Activated naive CD4-positive, alpha-beta T cell treated with anti-CD3 and anti-CD28 coated beads for 36 hours (primary cell): Measurements from ENCODE around the gene CTNNA2. TPM values are rescaled to one million over a fixed set of nuclear protein-coding genes. Genes with fewer than 3 reads are reported as not detected.

Source experiments
- CTCF ChIA-PET: fragments of 350-600 bp; sonication (Branson Sonifier 250); formaldehyde crosslinking; loops from one replicate; lab custom pipeline; 2021; ENCODE audit warnings: antibody characterized with exemption; lab: Charles Lee
- DNase-seq: peaks from one replicate; pipeline ENCODE4 v3.0.0-alpha.2; 2020
- H3K27ac Mint-ChIP-seq: one replicate; pipeline ENCODE4 v1.8.0; 2021; ENCODE audit warnings: mild to moderate bottlenecking, mixed read lengths
- H3K27me3 Mint-ChIP-seq: one replicate; pipeline ENCODE4 v1.8.0; 2021; ENCODE audit warnings: low read depth, mixed read lengths
- H3K36me3 Mint-ChIP-seq: one replicate; pipeline ENCODE4 v1.8.0; 2021; ENCODE audit warnings: low read depth, mixed read lengths
- H3K4me1 Mint-ChIP-seq: one replicate; pipeline ENCODE4 v1.8.0; 2021; ENCODE audit warnings: low read depth, mixed read lengths
- H3K4me3 Mint-ChIP-seq: one replicate; pipeline ENCODE4 v1.8.0; 2021; ENCODE audit warnings: mild to moderate bottlenecking, moderate library complexity, mixed read lengths
- H3K9me3 Mint-ChIP-seq: one replicate; pipeline ENCODE4 v1.8.0; 2021; ENCODE audit warnings: mixed read lengths
- intact Hi-C: fragments of 100-400 bp; cut with micrococcal nuclease; formaldehyde crosslinking; loops from one replicate; pipeline ENCODE4 v1.15.1; 2023
- total RNA-seq, 2 experiments: library from RNA; stranded (reverse); gene quantifications; one replicate each; pipeline ENCODE4 v1.2.3, GENCODE V29; 2021

Gene CTNNA2
- total RNA-seq, 2 experiments from 2014 or later: not detected

DNA sequence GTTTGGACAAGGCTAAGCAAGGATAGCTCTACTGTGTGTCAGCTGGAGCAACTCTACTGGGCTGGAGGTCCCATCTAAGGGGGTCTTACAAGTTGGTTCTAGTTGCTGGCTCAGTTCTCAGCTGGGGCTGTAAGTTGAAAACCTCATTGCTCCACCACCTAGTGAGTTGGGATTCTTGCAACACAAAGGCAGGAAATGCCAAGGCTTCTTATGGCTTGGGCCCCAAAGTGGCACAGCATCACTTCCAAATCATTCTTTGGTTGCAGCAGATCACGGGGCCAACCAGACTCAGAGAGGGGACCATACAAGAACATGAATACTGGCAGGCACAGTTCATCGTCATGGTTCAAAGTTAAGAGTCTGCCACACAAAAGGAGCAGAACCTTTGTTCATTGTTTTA lies 459.0 kb downstream of the CTNNA2 start:
- CTCF ChIA-PET: no interaction called here
- Mint-ChIP-seq H3K36me3 (no peaks in the 10 kb centered on the region), H3K4me1 (no peaks in the 10 kb centered on the region), H3K4me3 (no peak overlapping the region), H3K27ac (no peak overlapping the region), H3K27me3 (no peaks in the 10 kb centered on the region), H3K9me3 (peaks cover 3% of the 10 kb centered on the region)
- intact Hi-C loops: no loop called here
- no peak for DNase-seq

DNA sequence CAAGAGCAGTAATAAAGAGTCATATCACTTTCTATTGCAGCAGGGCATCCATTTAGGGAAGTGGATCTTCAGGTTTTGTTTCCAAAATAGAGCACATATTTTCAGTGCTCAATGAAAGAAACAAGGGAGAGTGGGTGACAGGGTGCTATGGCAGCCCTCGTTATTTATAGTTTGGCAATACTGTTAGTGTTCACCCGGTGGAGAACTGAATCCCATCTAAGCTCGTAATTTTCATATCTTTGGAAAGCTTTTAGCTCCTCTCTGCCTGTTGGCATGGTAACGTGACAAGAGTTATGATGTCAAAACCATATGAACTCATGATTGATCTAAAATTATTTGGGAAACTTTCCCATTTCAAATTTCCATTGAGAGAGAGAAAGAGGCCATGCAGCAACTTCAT lies 459.8 kb downstream of the CTNNA2 start:
- H3K9me3 Mint-ChIP-seq: peaks cover 3% of the 10 kb centered on the region
- no peak for DNase-seq
- H3K4me3 Mint-ChIP-seq: no peak overlapping the region
- H3K36me3 Mint-ChIP-seq: no peaks in the 10 kb centered on the region
- H3K27ac Mint-ChIP-seq: no peak overlapping the region
- H3K27me3 Mint-ChIP-seq: no peaks in the 10 kb centered on the region
- intact Hi-C loops: no loop called here
- CTCF ChIA-PET: no interaction called here
- H3K4me1 Mint-ChIP-seq: no peaks in the 10 kb centered on the region

DNA sequence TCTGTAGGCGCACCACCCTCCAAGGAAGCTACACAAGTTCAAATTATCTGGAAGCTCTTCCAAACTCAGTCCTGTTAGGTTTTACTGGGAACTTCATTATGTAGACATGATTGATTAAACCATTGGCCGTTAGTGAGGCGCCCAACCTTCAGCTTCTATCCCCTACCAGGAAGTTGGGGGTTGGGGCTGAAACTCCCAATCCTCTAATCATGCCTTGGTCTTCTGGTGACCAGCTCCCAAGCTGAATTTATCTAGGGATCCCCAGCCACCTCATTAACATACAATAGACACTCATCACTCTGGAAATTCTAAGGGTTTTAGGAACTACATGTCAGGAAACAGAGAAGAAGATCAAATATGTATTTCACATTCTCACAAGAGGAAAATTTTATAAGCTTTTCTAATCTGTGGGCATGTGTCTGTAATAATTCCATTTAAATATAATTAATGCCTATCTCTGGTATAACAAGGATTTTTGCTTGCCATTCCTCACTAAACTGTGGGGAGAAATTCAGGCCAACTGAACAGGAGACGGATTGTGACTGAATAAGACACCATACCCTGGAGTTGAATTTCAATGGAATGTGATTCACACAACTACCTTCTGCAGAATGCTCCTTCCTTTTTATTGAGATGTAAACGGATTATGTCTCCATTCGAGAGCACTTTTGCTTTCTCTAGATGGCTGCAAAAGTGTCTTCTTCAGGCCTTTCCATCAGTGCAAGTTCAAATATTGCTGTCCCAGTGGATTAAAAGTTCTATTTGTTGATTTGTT lies 463.1 kb downstream of the CTNNA2 start:
- DNase-seq: no peak
- CTCF ChIA-PET: no interaction called here
- H3K4me3 Mint-ChIP-seq: no peak overlapping the region
- H3K4me1 Mint-ChIP-seq: no peaks in the 10 kb centered on the region
- no peaks in the 10 kb centered on the region for H3K27me3 Mint-ChIP-seq
- intact Hi-C loops: no loop called here
- H3K9me3 Mint-ChIP-seq: peaks cover 3% of the 10 kb centered on the region
- H3K36me3 Mint-ChIP-seq: no peaks in the 10 kb centered on the region
- no peak overlapping the region for H3K27ac Mint-ChIP-seq

DNA sequence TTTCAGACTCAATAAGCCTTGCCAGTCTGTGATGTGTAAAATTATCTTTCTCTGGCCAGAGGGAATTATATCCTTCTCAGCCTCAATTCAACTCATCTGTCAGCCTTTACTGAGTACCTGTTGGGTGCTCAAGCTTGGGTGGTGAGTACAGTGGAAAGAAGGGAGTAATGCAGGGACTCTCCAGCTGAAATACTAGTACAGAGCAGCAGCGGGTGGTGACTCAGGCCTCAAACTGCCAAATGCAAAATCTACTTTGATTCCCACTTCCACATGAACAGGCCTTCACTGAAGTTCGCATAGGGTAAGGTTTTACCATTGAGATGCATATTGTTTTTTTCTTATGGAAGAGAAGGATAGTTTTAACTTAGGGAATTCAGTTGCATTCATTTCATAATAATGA lies 464.9 kb downstream of the CTNNA2 start:
- CTCF ChIA-PET: interaction anchor here (1.1 kb wide), 1 partner anchor 11 kb away, joined by 3 read pairs; no protein-coding TSS in a partner anchor
- H3K27ac Mint-ChIP-seq: no peak overlapping the region
- H3K4me3 Mint-ChIP-seq: no peak overlapping the region
- intact Hi-C loops: no loop called here
- H3K36me3 Mint-ChIP-seq: no peaks in the 10 kb centered on the region
- H3K27me3 Mint-ChIP-seq: no peaks in the 10 kb centered on the region
- no peaks in the 10 kb centered on the region for H3K4me1 Mint-ChIP-seq
- no peak for DNase-seq
- peaks cover 3% of the 10 kb centered on the region for H3K9me3 Mint-ChIP-seq

DNA sequence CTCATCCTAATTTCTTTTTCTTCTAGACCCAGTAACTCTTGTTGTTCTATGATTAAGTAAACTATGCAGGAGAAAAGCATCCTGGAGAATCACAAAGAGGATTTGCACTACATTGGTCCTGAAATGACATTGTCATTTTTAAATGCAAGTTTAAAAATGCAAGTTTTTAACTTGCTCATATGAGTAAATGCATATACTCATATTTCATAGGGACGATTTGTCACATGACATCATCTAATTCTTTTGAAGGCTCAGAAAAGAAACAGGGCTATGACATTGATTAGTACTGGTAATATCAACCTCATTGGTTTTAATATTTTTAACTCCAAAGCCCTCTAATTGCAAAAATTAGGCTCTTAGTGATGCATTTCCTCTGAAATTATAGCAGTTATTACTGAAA lies 467.3 kb downstream of the CTNNA2 start:
- intact Hi-C loops: no loop called here
- H3K9me3 Mint-ChIP-seq: peaks cover 3% of the 10 kb centered on the region
- no peaks in the 10 kb centered on the region for H3K36me3 Mint-ChIP-seq
- no peaks in the 10 kb centered on the region for H3K4me1 Mint-ChIP-seq
- no peak overlapping the region for H3K4me3 Mint-ChIP-seq
- CTCF ChIA-PET: no interaction called here
- no peak overlapping the region for H3K27ac Mint-ChIP-seq
- DNase-seq: no peak
- no peaks in the 10 kb centered on the region for H3K27me3 Mint-ChIP-seq

DNA sequence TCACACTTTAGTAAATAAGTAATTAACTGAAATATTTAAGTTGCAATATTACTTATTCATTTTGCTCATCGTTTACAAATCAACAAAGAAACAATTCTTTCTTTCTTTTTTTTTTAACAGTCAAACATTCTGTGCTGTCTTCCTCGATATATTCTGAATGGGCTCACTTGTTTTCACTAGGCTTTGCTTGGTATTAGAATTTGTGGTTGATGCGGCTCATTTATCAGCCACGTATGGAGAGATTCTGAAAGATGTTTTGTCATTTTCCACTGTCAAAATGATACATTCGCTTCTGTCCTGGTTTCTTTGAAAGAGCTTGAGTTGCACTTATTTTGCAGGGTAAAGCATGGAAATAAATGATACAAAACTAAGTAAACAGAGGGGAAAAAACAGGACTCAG lies 468.0 kb downstream of the CTNNA2 start:
- H3K36me3 Mint-ChIP-seq: no peaks in the 10 kb centered on the region
- H3K27ac Mint-ChIP-seq: no peak overlapping the region
- H3K9me3 Mint-ChIP-seq: peaks cover 1% of the 10 kb centered on the region
- no peak overlapping the region for H3K4me3 Mint-ChIP-seq
- no peaks in the 10 kb centered on the region for H3K27me3 Mint-ChIP-seq
- CTCF ChIA-PET: interaction anchor here (0.6 kb wide), 1 partner anchor 12 kb away, joined by 5 read pairs; no protein-coding TSS in a partner anchor
- no peaks in the 10 kb centered on the region for H3K4me1 Mint-ChIP-seq
- intact Hi-C loops: no loop called here
- DNase-seq: no peak

DNA sequence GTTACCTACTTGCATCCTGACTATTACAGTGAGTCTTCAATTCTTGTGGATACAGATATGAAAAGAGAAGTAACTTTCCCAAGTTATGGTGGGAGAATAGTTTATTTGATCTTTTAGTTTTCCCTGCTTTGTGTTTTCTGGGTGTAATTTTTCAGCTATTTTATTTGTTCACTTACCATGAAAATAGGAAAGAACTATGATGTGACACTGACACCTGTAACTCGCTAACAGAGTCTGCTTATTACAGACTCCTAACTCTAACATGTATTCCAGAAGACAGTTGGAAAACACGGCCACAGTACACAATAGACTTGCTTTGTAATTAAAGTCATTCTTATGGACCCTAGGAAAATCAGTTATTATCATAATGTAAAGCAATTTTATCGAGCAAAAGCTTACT lies 468.5 kb downstream of the CTNNA2 start:
- Mint-ChIP-seq H3K27me3 (no peaks in the 10 kb centered on the region), H3K9me3 (no peaks in the 10 kb centered on the region), H3K36me3 (no peaks in the 10 kb centered on the region), H3K27ac (no peak overlapping the region), H3K4me3 (no peak overlapping the region), H3K4me1 (no peaks in the 10 kb centered on the region)
- CTCF ChIA-PET: interaction anchor here (0.6 kb wide), 1 partner anchor 11 kb away, joined by 5 read pairs; no protein-coding TSS in a partner anchor
- no peak for DNase-seq
- intact Hi-C loops: no loop called here

DNA sequence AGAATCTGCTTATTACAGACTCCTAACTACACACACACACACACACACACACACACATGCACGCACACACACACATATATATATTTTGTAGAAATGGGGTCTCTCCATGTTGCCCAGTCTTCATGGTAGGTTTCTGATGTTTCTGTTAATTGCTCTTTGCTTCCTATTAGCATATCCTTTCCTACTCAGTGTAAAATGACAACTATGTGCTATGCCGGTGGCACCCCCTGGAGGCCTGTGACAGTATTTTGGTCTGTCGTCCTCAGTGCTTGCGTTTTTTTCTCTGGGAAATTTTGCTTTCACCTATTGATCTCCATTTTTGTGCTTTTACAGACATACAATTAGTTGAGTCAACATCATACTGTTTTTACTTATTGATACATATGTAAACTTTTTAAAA lies 469.6 kb downstream of the CTNNA2 start:
- no peaks in the 10 kb centered on the region for H3K4me1 Mint-ChIP-seq
- H3K4me3 Mint-ChIP-seq: no peak overlapping the region
- DNase-seq: peak; percentile 5
- intact Hi-C loops: no loop called here
- H3K27me3 Mint-ChIP-seq: no peaks in the 10 kb centered on the region
- CTCF ChIA-PET: no interaction called here
- H3K27ac Mint-ChIP-seq: no peak overlapping the region
- no peaks in the 10 kb centered on the region for H3K36me3 Mint-ChIP-seq
- H3K9me3 Mint-ChIP-seq: no peaks in the 10 kb centered on the region

DNA sequence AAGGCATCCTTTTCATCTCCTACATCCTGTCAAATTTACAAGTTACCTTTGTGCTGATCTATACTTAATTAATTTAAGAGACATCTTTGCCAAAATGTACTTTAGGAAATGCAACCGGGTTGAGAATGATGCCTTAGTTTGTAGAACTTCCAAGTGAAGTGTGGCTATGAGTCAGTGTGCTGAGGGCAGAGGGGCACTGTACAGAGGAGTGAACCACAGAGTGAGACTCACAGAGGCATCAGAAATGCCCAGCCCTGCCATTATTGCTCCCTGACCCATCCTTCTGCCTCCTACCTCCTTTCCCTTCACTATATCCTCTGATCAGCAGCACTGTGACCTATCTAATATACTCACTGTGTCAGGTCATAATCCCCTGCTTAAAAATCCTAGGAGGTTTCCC lies 471.6 kb downstream of the CTNNA2 start:
- no peaks in the 10 kb centered on the region for H3K4me1 Mint-ChIP-seq
- CTCF ChIA-PET: no interaction called here
- H3K9me3 Mint-ChIP-seq: no peaks in the 10 kb centered on the region
- H3K27me3 Mint-ChIP-seq: no peaks in the 10 kb centered on the region
- H3K36me3 Mint-ChIP-seq: no peaks in the 10 kb centered on the region
- no peak overlapping the region for H3K4me3 Mint-ChIP-seq
- no peak overlapping the region for H3K27ac Mint-ChIP-seq
- DNase-seq: no peak
- intact Hi-C loops: no loop called here

DNA sequence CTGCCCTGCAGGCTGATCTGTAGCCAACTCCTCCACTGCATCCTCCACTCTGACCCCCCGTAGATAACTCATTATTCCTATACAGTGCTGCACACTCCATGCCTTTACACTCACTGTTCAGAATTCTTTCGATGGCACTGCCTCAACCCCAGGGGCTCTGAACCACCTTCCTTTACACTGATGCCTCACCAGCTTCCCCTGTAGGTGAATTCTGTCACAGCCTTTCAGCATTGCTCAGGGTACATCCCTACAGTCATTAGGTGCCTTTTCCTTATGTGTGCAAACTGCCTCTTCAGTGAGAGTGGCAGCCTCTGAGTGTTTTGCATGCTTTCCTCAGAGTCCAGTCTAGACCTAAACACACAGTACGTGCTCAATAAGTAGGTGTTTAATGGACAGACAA lies 472.3 kb downstream of the CTNNA2 start:
- CTCF ChIA-PET: no interaction called here
- H3K4me3 Mint-ChIP-seq: no peak overlapping the region
- H3K27ac Mint-ChIP-seq: no peak overlapping the region
- intact Hi-C loops: no loop called here
- no peaks in the 10 kb centered on the region for H3K36me3 Mint-ChIP-seq
- H3K4me1 Mint-ChIP-seq: no peaks in the 10 kb centered on the region
- no peaks in the 10 kb centered on the region for H3K9me3 Mint-ChIP-seq
- no peak for DNase-seq
- H3K27me3 Mint-ChIP-seq: no peaks in the 10 kb centered on the region

DNA sequence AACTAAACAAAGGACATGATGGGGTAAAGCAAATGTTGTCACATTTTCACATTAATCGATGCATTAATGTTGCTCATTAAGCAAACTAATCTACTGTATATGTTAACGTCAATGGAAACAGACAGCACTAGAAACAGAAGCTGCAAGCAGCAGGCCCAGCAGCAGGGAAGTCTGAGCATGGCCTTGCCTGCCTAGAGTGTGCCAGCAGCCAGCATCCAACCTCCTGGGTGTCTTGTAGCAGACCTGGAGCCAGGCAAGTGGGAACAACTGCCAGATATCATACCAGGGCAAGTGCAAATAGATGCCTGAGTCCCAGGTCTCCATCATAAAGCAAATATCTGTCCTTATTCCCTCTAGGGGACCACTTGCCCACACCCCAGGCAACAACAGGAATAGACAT lies 472.7 kb downstream of the CTNNA2 start:
- H3K4me1 Mint-ChIP-seq: no peaks in the 10 kb centered on the region
- no peaks in the 10 kb centered on the region for H3K9me3 Mint-ChIP-seq
- CTCF ChIA-PET: no interaction called here
- no peak overlapping the region for H3K27ac Mint-ChIP-seq
- no peak for DNase-seq
- H3K36me3 Mint-ChIP-seq: no peaks in the 10 kb centered on the region
- intact Hi-C loops: no loop called here
- H3K4me3 Mint-ChIP-seq: no peak overlapping the region
- H3K27me3 Mint-ChIP-seq: no peaks in the 10 kb centered on the region

DNA sequence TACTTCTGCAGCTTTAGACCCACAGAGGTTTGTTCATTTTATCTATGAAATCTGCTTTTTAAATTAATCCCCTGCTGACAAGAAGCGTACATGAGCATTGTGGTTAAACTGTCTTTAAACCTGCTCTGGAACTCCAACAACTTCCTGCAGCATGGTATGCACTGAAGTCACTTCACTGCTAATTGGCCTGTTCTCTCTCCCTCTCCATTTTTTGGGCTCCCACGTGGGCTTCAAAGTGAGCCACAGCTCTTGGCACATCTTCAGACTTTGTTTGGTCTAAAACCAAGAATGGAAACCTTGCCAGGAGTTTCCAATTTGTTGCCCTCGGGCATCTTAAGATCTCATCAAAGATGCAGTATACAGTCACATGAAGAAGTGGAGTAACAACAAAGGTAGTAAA lies 480.3 kb downstream of the CTNNA2 start:
- Mint-ChIP-seq H3K27me3 (peaks cover 6% of the 10 kb centered on the region), H3K9me3 (peaks cover 2% of the 10 kb centered on the region), H3K4me1 (no peaks in the 10 kb centered on the region), H3K4me3 (no peak overlapping the region), H3K36me3 (no peaks in the 10 kb centered on the region), H3K27ac (no peak overlapping the region)
- no peak for DNase-seq
- intact Hi-C loops: no loop called here
- CTCF ChIA-PET: no interaction called here

DNA sequence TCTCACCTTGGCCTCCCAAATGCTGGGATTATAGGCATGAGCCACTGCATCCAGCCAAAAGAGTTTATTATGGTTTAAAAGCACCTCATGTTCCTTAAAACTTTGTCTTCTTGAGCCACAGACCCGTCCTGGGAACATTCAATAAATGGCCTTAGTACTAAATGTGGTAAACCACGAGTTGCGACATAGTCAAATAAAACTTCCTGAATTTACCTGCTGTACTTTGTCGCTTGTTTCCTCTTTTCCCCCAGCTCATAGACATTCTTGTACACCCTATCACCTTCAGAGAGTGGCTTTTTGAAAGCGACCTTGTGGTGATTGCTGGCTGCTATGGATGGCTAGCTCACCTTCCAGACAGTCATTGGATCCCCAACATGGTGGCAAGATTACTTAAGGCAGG lies 481.3 kb downstream of the CTNNA2 start:
- peaks cover 2% of the 10 kb centered on the region for H3K9me3 Mint-ChIP-seq
- CTCF ChIA-PET: interaction anchor here (0.7 kb wide), 2 partner anchors 11 to 370 kb away, joined by 3 read pairs; no protein-coding TSS in a partner anchor
- peaks cover 6% of the 10 kb centered on the region for H3K27me3 Mint-ChIP-seq
- no peak overlapping the region for H3K4me3 Mint-ChIP-seq
- H3K36me3 Mint-ChIP-seq: no peaks in the 10 kb centered on the region
- no peak overlapping the region for H3K27ac Mint-ChIP-seq
- no peaks in the 10 kb centered on the region for H3K4me1 Mint-ChIP-seq
- intact Hi-C loops: no loop called here
- DNase-seq: no peak
